HepG2 (cell line): ENCODE data around the gene DPH2. TPM values are rescaled to one million over a fixed set of nuclear protein-coding genes. Genes with fewer than 3 reads are reported as not detected.

ENCODE experiments used
- CHCHD3 ChIP-seq: sonication (generic); formaldehyde crosslinking; IDR thresholded peaks from 2 replicates; pipeline ENCODE4 v1.8.0; 2022; ENCODE audit warnings: mild to moderate bottlenecking, missing genetic modification reagents, moderate library complexity
- HCFC1 ChIP-seq: fragments of 150-350 bp; IDR thresholded peaks from 2 replicates; pipeline ENCODE4 v1.6.1; 2014; ENCODE audit warnings: low read depth, low read length
- HES4 ChIP-seq: sonication (generic); formaldehyde crosslinking; IDR thresholded peaks from 2 replicates; pipeline ENCODE4 v1.9.0; 2021; ENCODE audit warnings: mild to moderate bottlenecking, missing genetic modification reagents, borderline replicate concordance
- HMG20B ChIP-seq: conservative IDR thresholded peaks from 2 replicates; pipeline ENCODE4 v1.6.1; 2016; ENCODE audit warnings: missing genetic modification reagents, missing compliant biosample characterization
- HNF4A ChIP-seq: sonication (generic); formaldehyde crosslinking; IDR thresholded peaks from 2 replicates; pipeline ENCODE4 v1.4.0; 2020; ENCODE audit warnings: missing genetic modification reagents
- ISL2 ChIP-seq: sonication (generic); formaldehyde crosslinking; IDR thresholded peaks from 2 replicates; pipeline ENCODE4 v1.5.0; 2020; ENCODE audit warnings: missing genetic modification reagents
- KLF13 ChIP-seq: sonication (generic); formaldehyde crosslinking; IDR thresholded peaks from 2 replicates; pipeline ENCODE4 v1.4.0; 2020; ENCODE audit warnings: mild to moderate bottlenecking, missing genetic modification reagents
- KLF6 ChIP-seq: IDR thresholded peaks from 2 replicates; pipeline ENCODE4 v1.8.0; 2016; ENCODE audit warnings: missing biosample characterization, missing genetic modification reagents
- NFAT5 ChIP-seq: sonication (generic); formaldehyde crosslinking; IDR thresholded peaks from 2 replicates; pipeline ENCODE4 v1.4.0; 2020; ENCODE audit warnings: missing genetic modification reagents
- NFYB ChIP-seq: sonication (generic); formaldehyde crosslinking; IDR thresholded peaks from 2 replicates; pipeline ENCODE4 v1.4.0; 2020; ENCODE audit warnings: missing genetic modification reagents
- POLR2A ChIP-seq, 2 experiments: IDR thresholded peaks; 2 replicates each; pipeline ENCODE4 v1.6.1; 2011; ENCODE audit warnings: low read depth in 2 of 2, low read length in 2 of 2, mild to moderate bottlenecking in 1 of 2, moderate library complexity in 1 of 2; ENCODE audit not compliant: insufficient read depth in 1 of 2
- RBM39 ChIP-seq: fragments of 200-400 bp; formaldehyde crosslinking; IDR thresholded peaks from one replicate; pipeline ENCODE4 v1.6.1; 2018; ENCODE audit warnings: antibody characterized with exemption, mild to moderate bottlenecking, low read depth, low read length; ENCODE audit not compliant: poor library complexity, severe bottlenecking
- ZC3H13 ChIP-seq: sonication (generic); formaldehyde crosslinking; IDR thresholded peaks from 2 replicates; pipeline ENCODE4 v1.8.1; 2023; ENCODE audit warnings: mild to moderate bottlenecking, missing genetic modification reagents, moderate library complexity
- ZFP1 ChIP-seq: IDR thresholded peaks from 2 replicates; pipeline ENCODE4 v1.6.1; 2016
- ZNF180 ChIP-seq: sonication (generic); formaldehyde crosslinking; IDR thresholded peaks from 2 replicates; pipeline ENCODE4 v1.4.0; 2020; ENCODE audit warnings: low read depth, missing genetic modification reagents, borderline replicate concordance
- ZNF44 ChIP-seq: sonication (generic); formaldehyde crosslinking; IDR thresholded peaks from 2 replicates; pipeline ENCODE4 v1.5.1; 2020; ENCODE audit warnings: mild to moderate bottlenecking, missing genetic modification reagents
- ZNF451 ChIP-seq: sonication (generic); formaldehyde crosslinking; IDR thresholded peaks from 2 replicates; pipeline ENCODE4 v1.5.0; 2020; ENCODE audit warnings: mild to moderate bottlenecking, missing genetic modification reagents
- ZNF609 ChIP-seq: sonication (generic); formaldehyde crosslinking; IDR thresholded peaks from 2 replicates; pipeline ENCODE4 v1.4.0; 2020; ENCODE audit warnings: mild to moderate bottlenecking, missing genetic modification reagents, borderline replicate concordance
- ZNF879 ChIP-seq: sonication (generic); formaldehyde crosslinking; IDR thresholded peaks from 2 replicates; pipeline ENCODE4 v1.8.1; 2023; ENCODE audit warnings: missing genetic modification reagents
- polyA plus RNA-seq, 8 experiments: library from polyadenylated mRNA; depleted of rRNA in 3 of 8; stranded (reverse) in 7 of 8; unstranded in 1 of 8; fragments of >200 nt; fragmentation: Illumina TruSeq in 4 of 8; extraction: Trizol in 4 of 8; gene quantifications; 2 replicates each; pipeline versions ENCODE4 v1.2.1 to v1.2.3, GENCODE V29; 2011 to 2016; ENCODE audit warnings: low read depth in 4 of 8, missing spikeins in 1 of 8, mixed read lengths in 1 of 8; ENCODE audit not compliant: insufficient read depth in 1 of 8
- total RNA-seq, 5 experiments: library from RNA; depleted of rRNA; stranded (reverse); fragments of >200 nt; fragmentation: Illumina TruSeq; extraction: Trizol; gene quantifications; 2 replicates each; pipeline ENCODE4 v1.2.3, GENCODE V29; 2016; ENCODE audit warnings: low read depth in 1 of 5
- TF ChIP-seq, protein P1 (sequence below): sonication (generic); formaldehyde crosslinking; IDR thresholded peaks from 2 replicates; pipeline ENCODE4 v1.5.1; 2020; ENCODE audit warnings: missing genetic modification reagents, mild to moderate bottlenecking, borderline replicate concordance

Gene DPH2
- total and polyA plus RNA-seq, 2 of the 13 experiments (the other 11 are each of a cell fraction or from before 2014, with no cell fraction given), result 32.2 to 38.3 TPM

DNA sequence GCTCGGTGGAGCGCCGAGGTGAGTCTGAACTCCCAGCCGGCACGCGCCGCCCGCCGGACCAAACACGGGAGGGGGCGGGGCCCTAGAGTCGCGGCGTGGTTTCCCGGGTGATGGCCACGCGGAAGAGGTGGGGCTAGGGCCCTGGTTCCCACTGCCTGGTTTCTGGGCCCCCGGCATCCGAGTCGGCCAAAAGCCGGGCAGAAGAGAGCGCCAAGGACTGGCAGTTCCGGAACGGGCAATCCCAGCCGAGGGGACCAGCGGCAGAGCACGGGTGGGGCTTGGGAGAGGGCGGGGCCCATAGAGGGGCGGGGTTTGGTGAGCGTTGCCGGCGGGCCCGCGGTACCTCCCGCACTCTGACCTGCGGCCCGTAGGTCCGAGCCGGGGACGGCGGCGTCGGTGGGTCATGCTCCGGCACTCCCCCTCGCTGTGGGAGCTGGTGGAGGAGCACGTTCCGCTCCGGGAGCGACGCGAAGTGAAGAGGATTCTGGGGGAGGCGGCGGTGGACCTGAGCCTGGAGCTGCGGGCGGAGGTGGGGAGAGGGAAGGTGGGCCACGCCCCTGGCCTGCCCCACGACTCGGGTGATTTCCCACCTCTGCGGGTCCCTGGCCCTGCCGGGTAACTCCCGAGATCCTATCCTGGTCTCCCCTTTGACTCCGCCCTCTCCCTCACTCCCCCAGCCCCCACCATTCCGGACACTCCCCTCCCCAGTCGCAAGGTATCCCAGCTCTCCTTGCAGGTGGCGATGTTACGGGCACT lies 21.8 kb downstream of the DPH2 start, which contains the start of gene CCDC24 (continued):
- TF ChIP-seq ZNF609 (CRISPR knock-in tag) (peak; percentile 27; the same call in 1 of the 2 replicates), HES4 (CRISPR knock-in tag) (peak; percentile 57; the same call in 1 of the 2 replicates), HCFC1 (no peak), ZNF180 (CRISPR knock-in tag) (no peak), ISL2 (peak; percentile 69; the same call in 1 of the 2 replicates), KLF13 (CRISPR knock-in tag) (no peak), HMG20B (CRISPR knock-in tag) (no peak), POLR2A (IDR thresholded peaks at IDR 0.05; ENCODE audit: insufficient read depth in 1 of 2, low read depth in 2 of 2, low read length in 2 of 2) (peak; percentile 28 to 55; a peak in 2 of 4 replicates), NFYB (no peak), CHCHD3 (CRISPR knock-in tag) (peak; percentile 91), RBM39 (peak; percentile 85), ZNF451 (CRISPR knock-in tag) (no peak), ZNF44 (CRISPR knock-in tag) (no peak; the same call in 1 of the 2 replicates), NFAT5 (no peak), ZC3H13 (CRISPR knock-in tag) (peak; percentile 80), KLF6 (no peak), ZNF879 (CRISPR knock-in tag) (peak; percentile 74; the same call in 1 of the 2 replicates), ZFP1 (CRISPR knock-in tag) (no peak), HNF4A (CRISPR knock-in tag) (peak; percentile 13; the same call in 1 of the 2 replicates)
- TF ChIP-seq, protein P1, sequence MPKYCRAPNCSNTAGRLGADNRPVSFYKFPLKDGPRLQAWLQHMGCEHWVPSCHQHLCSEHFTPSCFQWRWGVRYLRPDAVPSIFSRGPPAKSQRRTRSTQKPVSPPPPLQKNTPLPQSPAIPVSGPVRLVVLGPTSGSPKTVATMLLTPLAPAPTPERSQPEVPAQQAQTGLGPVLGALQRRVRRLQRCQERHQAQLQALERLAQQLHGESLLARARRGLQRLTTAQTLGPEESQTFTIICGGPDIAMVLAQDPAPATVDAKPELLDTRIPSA (CRISPR knock-in tag), result no peak; the same call in 1 of the 2 replicates
